Mesenchymal stem cell (in vitro differentiated cells and primary cell): Measurements from ENCODE around the gene ZNF511.

Experiments
- DNase-seq: peaks from one replicate; pipeline ENCODE4 v3.0.0-alpha.2; 2013
- H2AFZ ChIP-seq: one replicate; pipeline ENCODE4 v1.6.1; 2013; ENCODE audit warnings: low read depth, mild to moderate bottlenecking, control low read depth, inconsistent platforms, low read length, moderate library complexity
- H2AK5ac ChIP-seq: 2 replicates; pipeline ENCODE4 v1.6.1; 2013; ENCODE audit warnings: low read length, moderate library complexity, mild to moderate bottlenecking, inconsistent platforms; ENCODE audit not compliant: severe bottlenecking
- H2BK120ac ChIP-seq: one replicate; pipeline ENCODE4 v1.6.1; 2013; ENCODE audit warnings: low read depth, mild to moderate bottlenecking, inconsistent platforms, low read length, moderate library complexity
- H2BK12ac ChIP-seq, 2 experiments: one replicate each; pipeline ENCODE4 v1.6.1; 2013; ENCODE audit warnings: inconsistent platforms in 2 of 2, low read length in 2 of 2, mild to moderate bottlenecking in 2 of 2, moderate library complexity in 2 of 2, control low read depth in 1 of 2
- H2BK15ac ChIP-seq: one replicate; pipeline ENCODE4 v1.6.1; 2013; ENCODE audit warnings: mild to moderate bottlenecking, low read depth, inconsistent platforms; ENCODE audit not compliant: poor library complexity, severe bottlenecking
- H2BK5ac ChIP-seq: 2 replicates; pipeline ENCODE4 v1.6.1; 2013; ENCODE audit warnings: low read depth, mild to moderate bottlenecking, low read length, control low read depth, inconsistent platforms; ENCODE audit not compliant: poor library complexity, severe bottlenecking
- H3K14ac ChIP-seq, 2 experiments: one replicate each; pipeline ENCODE4 v1.6.1; 2013; ENCODE audit warnings: inconsistent platforms in 2 of 2, low read length in 2 of 2, control low read depth in 1 of 2, mild to moderate bottlenecking in 1 of 2, moderate library complexity in 1 of 2
- H3K18ac ChIP-seq, 2 experiments: one replicate each; pipeline ENCODE4 v1.6.1; 2013; ENCODE audit warnings: inconsistent platforms in 2 of 2, low read length in 2 of 2, control low read depth in 1 of 2, low read depth in 1 of 2, mild to moderate bottlenecking in 1 of 2
- H3K23ac ChIP-seq, 2 experiments: one replicate each; pipeline ENCODE4 v1.6.1; 2013; ENCODE audit warnings: inconsistent platforms in 2 of 2, low read length in 2 of 2, mild to moderate bottlenecking in 2 of 2, moderate library complexity in 2 of 2, control low read depth in 1 of 2
- H3K27ac ChIP-seq: 2 replicates; pipeline ENCODE4 v1.5.1; 2013; ENCODE audit warnings: mild to moderate bottlenecking, moderate library complexity, low read length, control low read depth, inconsistent platforms; ENCODE audit not compliant: poor library complexity, severe bottlenecking
- H3K27me3 ChIP-seq, 2 experiments: 2 replicates each; pipeline versions ENCODE4 v1.6.1 to v1.7.0; 2013; ENCODE audit warnings: low read length in 2 of 2, mild to moderate bottlenecking in 2 of 2, moderate library complexity in 2 of 2, control low read depth in 1 of 2, inconsistent platforms in 1 of 2; ENCODE audit not compliant: control insufficient read depth in 1 of 2, insufficient read depth in 1 of 2
- H3K36me3 ChIP-seq, 2 experiments: 2 replicates each; pipeline versions ENCODE4 v1.6.1 to v1.7.0; 2013; ENCODE audit warnings: low read length in 2 of 2, control low read depth in 1 of 2, inconsistent platforms in 1 of 2, low read depth in 1 of 2, mild to moderate bottlenecking in 1 of 2; ENCODE audit not compliant: insufficient read depth in 2 of 2, control insufficient read depth in 1 of 2
- H3K4ac ChIP-seq, 2 experiments: one replicate each; pipeline ENCODE4 v1.6.1; 2013; ENCODE audit warnings: inconsistent platforms in 2 of 2, low read length in 2 of 2, mild to moderate bottlenecking in 2 of 2, moderate library complexity in 2 of 2, control low read depth in 1 of 2, low read depth in 1 of 2
- H3K4me1 ChIP-seq: 2 replicates; pipeline ENCODE4 v1.6.1; 2013; ENCODE audit warnings: low read depth, low read length, control low read depth; ENCODE audit not compliant: control insufficient read depth, insufficient read depth
- H3K4me2 ChIP-seq: 2 replicates; pipeline ENCODE4 v1.6.1; 2013; ENCODE audit warnings: low read length, mild to moderate bottlenecking, inconsistent platforms; ENCODE audit not compliant: poor library complexity, severe bottlenecking
- H3K4me3 ChIP-seq, 2 experiments: 2 replicates each; pipeline versions ENCODE4 v1.5.1 to v1.7.0; 2013; ENCODE audit warnings: low read length in 2 of 2, mild to moderate bottlenecking in 2 of 2, control low read depth in 1 of 2, low read depth in 1 of 2; ENCODE audit not compliant: insufficient read depth in 1 of 2
- H3K79me1 ChIP-seq: replicated peaks from 2 replicates; pipeline ENCODE4 v1.6.1; 2013; ENCODE audit warnings: mild to moderate bottlenecking, control low read depth, low read length, inconsistent platforms; ENCODE audit not compliant: poor library complexity, severe bottlenecking
- H3K9ac ChIP-seq: 2 replicates; pipeline ENCODE4 v1.7.0; 2013; ENCODE audit warnings: mild to moderate bottlenecking, low read length, moderate library complexity
- H3K9me3 ChIP-seq: 2 replicates; pipeline ENCODE4 v1.7.0; 2013; ENCODE audit warnings: mild to moderate bottlenecking, low read length; ENCODE audit not compliant: control insufficient read depth
- H4K8ac ChIP-seq: one replicate; pipeline ENCODE4 v1.6.1; 2013; ENCODE audit warnings: inconsistent platforms, mild to moderate bottlenecking, low read length, moderate library complexity
- H4K91ac ChIP-seq: one replicate; pipeline ENCODE4 v1.6.1; 2013; ENCODE audit warnings: mild to moderate bottlenecking, low read length, inconsistent platforms
- WGBS: methylation state at CpG from one replicate; pipeline ENCODE4 v1.1.7; 2013; ENCODE audit warnings: mixed read lengths; 5-methylcytosine and 5-hydroxymethylcytosine counted together

ZNF511 gene

GRCh38 chr10:133343558-133343957 is 34.8 kb downstream of the ZNF511 start:
- no peaks in the 10 kb centered on the region for H3K36me3 ChIP-seq
- H3K18ac ChIP-seq: no peak overlapping the region
- H2BK5ac ChIP-seq: no peak overlapping the region
- no peak overlapping the region for H4K91ac ChIP-seq
- no peaks in the 10 kb centered on the region for H3K9me3 ChIP-seq
- H3K4me1 ChIP-seq: peaks cover 9% of the 10 kb centered on the region
- H3K27me3 ChIP-seq: peaks cover 3 to 71% of the 10 kb centered on the region in 2 experiments
- H2BK12ac ChIP-seq: no peak overlapping the region
- H2BK15ac ChIP-seq: no peak overlapping the region
- H2AK5ac ChIP-seq: no peak overlapping the region
- DNase-seq: no peak
- no peak overlapping the region for H2AFZ ChIP-seq
- H3K9ac ChIP-seq: no peak overlapping the region
- no peak overlapping the region for H2BK120ac ChIP-seq
- no peak overlapping the region for H3K4me2 ChIP-seq
- H3K4me3 ChIP-seq: no peak overlapping the region
- WGBS: 74% methylated on average over 7 of the region's 9 CpGs
- no peak overlapping the region for H4K8ac ChIP-seq
- no peak overlapping the region for H3K4ac ChIP-seq
- H3K23ac ChIP-seq: no peak overlapping the region
- H3K14ac ChIP-seq: no peak overlapping the region
- H3K27ac ChIP-seq: no peak overlapping the region
- H3K79me1 ChIP-seq: no peaks in the 10 kb centered on the region

DNA sequence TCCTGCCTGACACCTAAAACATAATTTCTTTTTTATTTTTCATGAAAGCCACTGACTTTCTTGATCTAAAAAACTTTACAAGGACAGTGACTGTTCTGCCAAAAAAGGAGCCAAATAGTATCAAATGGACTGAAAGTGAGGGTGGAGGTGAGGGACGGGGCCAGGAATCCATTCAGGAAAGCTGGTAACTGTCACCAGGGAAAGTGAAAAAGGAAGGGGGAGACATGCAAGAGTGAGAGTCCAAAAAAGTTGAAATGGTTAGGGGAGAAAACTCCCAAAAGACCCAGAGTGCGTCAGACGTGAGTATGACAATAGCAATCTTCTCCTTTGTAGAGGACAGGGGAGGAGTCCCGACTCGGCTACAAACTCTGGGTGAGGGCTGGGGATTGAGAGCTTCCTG is 35.5 kb downstream of the ZNF511 start:
- H3K4ac ChIP-seq: no peak overlapping the region
- no peak overlapping the region for H2BK5ac ChIP-seq
- WGBS: 84% methylated on average over 5 of the region's 5 CpGs
- H3K9ac ChIP-seq: no peak overlapping the region
- DNase-seq: no peak
- H3K79me1 ChIP-seq: no peaks in the 10 kb centered on the region
- H2AFZ ChIP-seq: no peak overlapping the region
- H2AK5ac ChIP-seq: no peak overlapping the region
- no peak overlapping the region for H3K18ac ChIP-seq
- no peak overlapping the region for H2BK120ac ChIP-seq
- H3K4me3 ChIP-seq: no peak overlapping the region
- no peaks in the 10 kb centered on the region for H3K36me3 ChIP-seq
- H3K4me1 ChIP-seq: peaks cover 13% of the 10 kb centered on the region
- H4K91ac ChIP-seq: no peak overlapping the region
- H4K8ac ChIP-seq: no peak overlapping the region
- no peak overlapping the region for H3K23ac ChIP-seq
- no peaks in the 10 kb centered on the region for H3K9me3 ChIP-seq
- H3K14ac ChIP-seq: no peak overlapping the region
- H3K27ac ChIP-seq: no peak overlapping the region
- peak overlapping the region; percentile 40 for H2BK15ac ChIP-seq
- H2BK12ac ChIP-seq: no peak overlapping the region
- peaks cover 6 to 72% of the 10 kb centered on the region in 2 experiments for H3K27me3 ChIP-seq
- H3K4me2 ChIP-seq: no peak overlapping the region

DNA sequence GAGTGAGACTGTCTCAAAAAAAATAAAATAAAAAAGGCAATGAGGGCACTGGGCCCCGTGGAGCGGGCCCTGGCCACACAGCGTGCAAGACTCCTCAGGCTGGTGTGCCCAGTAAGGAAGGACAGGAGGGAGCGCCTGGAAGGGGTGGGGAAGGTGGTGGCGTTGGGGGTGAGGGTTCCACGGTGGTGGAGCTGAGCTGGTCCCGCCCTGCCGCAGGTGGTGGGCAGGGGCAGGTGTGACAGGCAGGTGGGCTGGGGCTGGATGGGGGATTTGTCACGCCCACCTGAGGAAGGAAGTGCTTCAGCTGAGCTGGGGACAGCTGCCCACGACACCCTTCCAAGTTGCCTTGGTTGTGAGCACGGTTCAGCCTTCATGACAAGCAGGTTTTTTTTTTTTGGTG is 37.7 kb downstream of the ZNF511 start:
- Histone ChIP-seq H3K14ac (no peak overlapping the region), H3K23ac (no peak overlapping the region), H3K4ac (no peak overlapping the region), H3K79me1 (no peaks in the 10 kb centered on the region), H2AK5ac (no peak overlapping the region), H3K4me1 (peaks cover 17% of the 10 kb centered on the region), H3K18ac (no peak overlapping the region), H3K27ac (no peak overlapping the region), H3K9me3 (no peaks in the 10 kb centered on the region), H2BK5ac (no peak overlapping the region), H2BK12ac (no peak overlapping the region), H3K9ac (no peak overlapping the region), H3K4me3 (no peak overlapping the region), H3K4me2 (no peak overlapping the region), H3K36me3 (no peaks in the 10 kb centered on the region), H2BK15ac (no peak overlapping the region), H4K91ac (no peak overlapping the region), H3K27me3 (peaks cover 8 to 78% of the 10 kb centered on the region in 2 experiments), H4K8ac (no peak overlapping the region), H2AFZ (no peak overlapping the region), H2BK120ac (no peak overlapping the region)
- no peak for DNase-seq
- 81% methylated on average over 11 of the region's 11 CpGs for WGBS

- no peak for DNase-seq
- Histone ChIP-seq H2AFZ (no peak overlapping the region), H3K9ac (no peak overlapping the region), H3K14ac (no peak overlapping the region), H3K79me1 (no peaks in the 10 kb centered on the region), H3K27ac (no peak overlapping the region), H2BK5ac (no peak overlapping the region), H2AK5ac (no peak overlapping the region), H4K8ac (no peak overlapping the region), H3K4me3 (no peak overlapping the region), H3K23ac (no peak overlapping the region), H4K91ac (no peak overlapping the region), H3K27me3 (peaks cover 8 to 77% of the 10 kb centered on the region in 2 experiments), H3K36me3 (no peaks in the 10 kb centered on the region), H3K18ac (no peak overlapping the region), H2BK15ac (no peak overlapping the region), H2BK12ac (no peak overlapping the region), H3K9me3 (no peaks in the 10 kb centered on the region), H3K4me2 (no peak overlapping the region), H2BK120ac (no peak overlapping the region), H3K4me1 (peaks cover 17% of the 10 kb centered on the region), H3K4ac (no peak overlapping the region)
- WGBS: 81% methylated on average over 15 of the region's 16 CpGs
These were observed 39.2 kb downstream of the ZNF511 start for GRCh38 chr10:133347710-133348517.
